RKO (cell line): ENCODE results near the gene SLC9A3.

Experiments used
- DNase-seq: peaks from one replicate; pipeline ENCODE4 v3.0.0-alpha.2; 2016; ENCODE audit warnings: low spot score

The SLC9A3 gene

DNA sequence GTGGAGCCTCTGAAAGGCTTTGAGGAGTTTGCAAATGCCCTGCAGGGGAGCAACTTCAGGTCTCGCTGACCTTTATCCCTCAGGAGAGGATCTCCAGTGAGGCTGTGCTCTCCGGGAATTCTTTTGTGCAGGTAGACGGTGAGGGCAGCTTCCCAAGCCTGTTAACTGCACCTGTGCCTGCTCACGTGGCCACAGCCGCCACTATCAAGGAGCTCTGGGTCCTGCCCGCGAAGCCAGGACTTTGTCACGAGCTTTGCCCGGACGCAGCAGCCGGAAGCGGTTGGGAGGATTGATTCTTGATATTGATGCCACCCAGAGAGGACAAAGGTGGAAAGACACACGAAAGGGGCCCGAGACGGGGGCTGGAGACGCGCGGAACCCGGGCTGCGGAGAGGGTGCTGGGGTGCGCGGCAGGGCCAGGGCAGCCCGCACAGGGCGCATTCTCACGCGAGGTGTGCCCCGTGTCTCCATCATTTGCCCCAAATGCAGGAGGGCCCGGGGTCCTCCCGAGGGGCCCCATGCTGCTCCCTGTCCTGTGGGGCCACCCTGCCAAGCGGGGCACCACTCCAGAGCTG is 18.2 kb downstream of the SLC9A3 start:
- no peak for DNase-seq

GRCh38 chr5:504326-505154 is 19.7 kb downstream of the SLC9A3 start:
- no peak for DNase-seq

DNA sequence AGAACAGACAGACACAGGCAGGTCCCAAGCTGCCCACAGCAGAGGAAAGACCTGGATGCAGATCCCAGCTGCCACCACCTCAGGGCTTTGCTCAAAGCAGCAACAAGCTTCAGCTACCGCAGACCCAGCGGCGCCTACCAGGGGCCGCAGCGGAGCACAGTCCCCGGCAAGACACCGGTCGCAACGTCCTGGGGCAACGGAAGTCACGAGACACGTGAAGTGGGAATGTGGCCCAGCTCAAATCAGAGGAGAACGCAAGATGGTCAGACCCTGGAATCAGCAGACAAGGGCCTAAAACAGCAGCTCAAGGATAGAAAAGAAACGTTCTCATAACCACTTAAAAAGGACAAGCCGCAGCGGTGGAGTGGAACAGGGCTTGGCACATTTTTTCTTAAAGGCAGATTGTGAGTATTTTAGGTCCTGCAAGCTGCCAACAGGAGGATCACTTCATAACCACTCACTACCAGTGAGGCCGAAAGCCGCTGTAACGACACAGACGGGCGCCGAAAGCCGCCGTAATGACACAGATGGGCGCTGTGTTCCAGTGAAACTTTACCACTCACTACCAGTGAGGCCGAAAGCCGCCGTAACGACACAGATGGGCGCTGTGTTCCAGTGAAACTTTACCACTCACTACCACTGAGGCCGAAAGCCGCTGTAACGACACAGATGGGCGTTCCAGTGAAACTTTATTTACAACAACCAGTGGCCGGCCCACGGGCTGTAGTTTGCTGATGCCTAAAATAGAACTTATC is 21.7 kb downstream of the SLC9A3 start:
- DNase-seq: no peak

- no peak for DNase-seq
These were observed 22.4 kb downstream of the SLC9A3 start for GRCh38 chr5:501831-502184.

DNA sequence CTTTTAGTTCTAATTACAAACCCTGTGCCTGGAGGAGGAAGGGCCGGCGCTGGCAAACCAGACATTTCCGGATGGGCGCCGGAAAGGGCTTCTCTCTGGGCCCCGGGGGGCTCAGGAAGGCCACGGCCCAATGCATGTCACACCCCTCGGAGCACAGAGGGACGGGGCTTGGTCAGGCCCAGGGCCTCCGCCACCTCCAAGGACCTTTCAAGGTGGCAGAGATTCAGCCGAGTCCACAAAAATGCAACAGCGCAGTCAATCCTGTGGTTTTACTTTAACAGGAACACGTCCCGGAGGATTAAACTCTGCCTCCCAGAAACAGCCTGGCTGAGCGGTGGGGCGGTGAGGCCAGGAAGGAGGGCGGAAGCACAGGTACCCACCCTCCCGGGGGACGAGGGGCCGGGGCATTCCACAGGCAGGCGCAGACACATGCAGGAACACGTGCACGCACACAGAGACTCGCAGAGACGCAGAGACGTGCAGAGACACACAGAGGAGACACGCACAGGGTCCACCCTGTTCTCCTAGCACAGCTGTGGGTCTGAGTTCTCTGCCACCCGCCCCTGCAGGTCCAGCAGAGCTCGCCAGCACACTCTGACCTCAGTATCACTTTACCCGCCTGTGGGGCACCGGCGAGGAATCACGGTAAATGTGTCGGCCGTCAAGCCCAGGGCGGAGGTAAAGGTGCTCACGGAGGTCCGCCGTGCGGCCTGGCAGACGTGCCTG is 23.0 kb downstream of the SLC9A3 start:
- no peak for DNase-seq

- DNase-seq: no peak
These were observed 23.8 kb downstream of the SLC9A3 start for GRCh38 chr5:500491-500890.

- DNase-seq: no peak
These were observed 24.7 kb downstream of the SLC9A3 start for GRCh38 chr5:499233-500209.

GRCh38 chr5:497871-498509 is 26.3 kb downstream of the SLC9A3 start:
- no peak for DNase-seq

- DNase-seq: no peak
These were observed 27.1 kb downstream of the SLC9A3 start for GRCh38 chr5:497090-497700.

- no peak for DNase-seq
These were observed 28.2 kb downstream of the SLC9A3 start for GRCh38 chr5:496028-496427.

- no peak for DNase-seq
These were observed 29.5 kb downstream of the SLC9A3 start for GRCh38 chr5:494667-495255.

GRCh38 chr5:493758-494157 is 30.5 kb downstream of the SLC9A3 start:
- DNase-seq: no peak

- no peak for DNase-seq
These were observed 31.0 kb downstream of the SLC9A3 start for GRCh38 chr5:493119-493701.

GRCh38 chr5:492314-492893 is 31.8 kb downstream of the SLC9A3 start:
- no peak for DNase-seq

DNA sequence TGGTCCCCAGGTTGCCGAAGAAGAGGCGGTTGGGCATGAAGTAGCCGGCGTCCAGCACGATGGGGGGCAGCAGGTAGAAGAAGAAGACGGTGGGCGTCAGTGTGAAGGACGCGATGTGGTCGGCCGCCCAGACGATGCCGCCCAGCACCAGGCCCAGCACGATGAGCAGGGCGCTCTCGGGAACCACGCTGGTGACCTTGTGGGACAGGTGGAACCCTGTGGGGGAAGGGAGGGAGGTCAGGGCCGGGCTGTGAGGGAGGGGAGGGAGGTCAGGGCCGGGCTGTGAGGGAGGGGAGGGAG is 32.4 kb downstream of the SLC9A3 start:
- DNase-seq: no peak

DNA sequence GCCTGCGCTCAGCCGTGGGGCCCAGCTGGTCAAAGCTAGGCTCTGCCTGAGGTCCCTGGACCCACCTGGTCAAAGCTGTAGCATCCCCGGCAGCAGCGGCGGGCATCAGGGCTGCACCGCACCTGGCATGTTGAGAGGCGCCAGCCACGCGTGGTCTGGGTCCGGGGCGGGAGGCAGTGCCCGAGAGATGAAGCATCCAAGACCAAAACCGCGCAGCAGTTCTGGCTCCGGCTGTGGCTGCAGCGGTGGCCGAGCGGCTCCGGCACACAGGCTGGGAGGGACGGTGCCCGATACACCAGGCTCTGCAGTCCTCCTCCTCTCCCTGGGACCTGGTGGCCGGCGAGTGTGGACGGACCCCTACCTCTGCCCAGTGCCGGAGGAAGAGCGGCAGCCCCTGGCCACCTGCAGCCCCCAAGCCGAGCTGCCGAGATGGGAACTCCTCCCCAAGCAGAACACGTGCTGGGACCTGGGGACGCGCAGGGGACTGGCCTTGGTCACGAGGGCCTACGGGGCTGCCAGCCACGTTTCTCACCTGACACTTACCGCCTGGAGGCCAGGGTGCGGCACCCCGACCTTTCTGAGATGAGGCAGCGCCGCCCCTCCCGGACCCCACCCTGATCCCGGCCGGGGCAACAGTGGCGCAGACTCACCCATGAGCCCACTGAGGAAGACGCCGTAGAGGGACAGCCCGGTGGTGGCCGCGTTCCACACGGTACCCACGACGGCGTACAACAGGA is 33.0 kb downstream of the SLC9A3 start:
- no peak for DNase-seq

DNA sequence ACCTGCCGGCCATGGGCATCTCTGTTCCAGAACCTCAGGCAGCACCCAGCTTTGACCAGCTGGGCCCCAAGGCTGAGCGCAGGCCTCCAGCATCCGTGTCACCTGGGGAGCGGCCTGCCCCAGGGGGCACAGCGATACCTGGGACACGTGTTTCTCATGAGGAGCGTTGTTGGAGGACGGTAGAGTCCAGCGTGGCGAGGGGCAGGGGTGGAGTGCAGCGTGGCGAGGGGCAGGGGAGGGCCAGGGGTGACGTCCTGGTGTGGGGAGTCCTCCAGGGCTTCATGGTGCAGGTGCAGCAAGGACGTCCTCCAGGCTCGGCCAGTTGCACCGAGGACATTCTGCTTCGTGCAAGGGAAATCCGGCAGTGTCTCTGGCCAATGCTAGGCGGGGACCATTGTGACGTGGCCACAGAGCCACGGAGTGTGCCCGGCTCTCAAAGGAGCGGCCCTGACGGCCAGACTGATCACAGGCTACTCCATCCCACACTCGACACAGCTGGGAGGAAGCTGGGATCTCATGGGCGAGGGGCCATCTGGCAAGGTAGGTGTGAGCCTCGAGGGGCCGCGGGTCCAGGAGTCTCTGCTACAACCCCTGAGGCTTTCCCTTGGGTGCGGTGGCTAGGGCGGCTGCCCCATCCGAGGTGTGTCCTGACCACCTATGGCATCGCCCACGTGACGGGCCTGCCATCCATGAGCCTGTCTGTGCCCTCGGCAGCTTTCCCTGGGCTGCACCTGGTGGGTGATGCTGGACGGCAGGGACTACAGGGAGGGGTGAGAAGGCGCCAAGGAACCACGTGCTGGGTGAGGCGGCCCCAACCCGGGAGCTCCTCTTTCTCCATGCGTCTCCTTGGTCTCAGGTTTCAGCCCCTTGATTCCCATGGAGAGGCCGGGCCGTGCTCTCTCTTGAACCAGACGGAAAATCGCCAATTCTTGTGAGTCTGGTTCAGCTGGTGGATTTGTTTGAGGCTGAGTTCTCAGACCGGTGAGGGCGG is 33.8 kb downstream of the SLC9A3 start:
- DNase-seq: no peak
